ENCODE data around the gene ADAMTSL1.

Gene ADAMTSL1

DNA sequence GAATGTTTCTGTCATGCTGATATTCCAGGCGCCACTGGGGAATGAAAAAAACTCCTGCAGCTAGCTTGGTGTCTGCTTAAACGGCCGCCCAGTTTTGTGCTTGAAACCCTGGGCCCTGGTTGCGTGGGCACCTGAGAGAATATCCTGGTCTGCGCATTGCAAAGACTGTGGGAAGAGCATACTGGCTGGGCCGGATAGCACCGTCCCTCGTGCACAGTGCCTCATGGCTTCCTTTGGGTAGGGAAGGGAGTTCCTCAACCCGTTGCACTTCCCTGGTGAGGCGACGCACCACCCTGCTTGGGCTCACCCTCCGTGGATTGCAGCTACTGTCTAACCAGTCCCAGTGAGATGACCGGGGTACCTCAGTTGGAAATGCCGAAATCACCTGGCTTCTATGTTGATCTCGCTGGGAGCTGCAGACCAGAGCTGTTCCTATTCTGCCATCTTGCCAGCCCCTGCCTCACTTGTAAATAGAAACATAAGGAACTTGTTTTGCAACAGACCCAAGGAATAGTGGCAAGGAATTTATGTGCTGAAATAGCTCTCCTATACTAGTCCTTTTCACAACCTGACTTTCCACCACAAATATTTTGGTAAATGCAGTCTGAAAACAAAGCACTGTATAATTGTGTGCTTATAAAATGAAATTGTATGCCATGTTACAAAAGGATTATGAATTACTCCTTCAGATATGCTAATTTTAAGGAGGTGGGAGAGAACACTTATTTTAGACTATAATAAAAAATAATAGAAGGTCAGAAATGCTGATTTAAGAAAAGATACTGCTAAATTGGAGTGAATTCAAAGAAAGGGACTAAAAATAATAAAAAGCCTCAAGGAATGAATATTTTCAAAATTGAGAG is 90.3 kb downstream of the ADAMTSL1 start:
- DNase-seq: no peak

- DNase-seq: no peak
Measured at GRCh38 chr9:18566121-18566520, 92.2 kb downstream of the ADAMTSL1 start.

DNA sequence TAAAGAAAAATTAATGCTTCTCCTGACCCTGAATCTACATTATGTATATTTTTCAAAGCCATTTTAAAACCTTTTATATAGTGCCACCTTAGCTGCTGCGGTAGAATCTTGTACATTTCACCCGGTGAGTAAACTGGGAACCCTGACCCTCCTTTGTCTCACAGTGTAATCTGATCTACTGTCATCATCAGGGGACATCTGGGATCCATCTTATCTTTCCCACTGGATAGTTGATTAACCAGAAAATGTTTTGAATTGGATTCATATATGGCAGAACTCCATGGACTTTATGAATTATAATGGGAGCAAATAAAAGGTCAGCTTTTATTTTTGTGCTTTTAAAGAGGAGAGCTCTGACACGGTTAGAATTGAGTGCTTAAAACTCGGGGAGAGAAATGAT is 95.0 kb downstream of the ADAMTSL1 start:
- DNase-seq: no peak

DNA sequence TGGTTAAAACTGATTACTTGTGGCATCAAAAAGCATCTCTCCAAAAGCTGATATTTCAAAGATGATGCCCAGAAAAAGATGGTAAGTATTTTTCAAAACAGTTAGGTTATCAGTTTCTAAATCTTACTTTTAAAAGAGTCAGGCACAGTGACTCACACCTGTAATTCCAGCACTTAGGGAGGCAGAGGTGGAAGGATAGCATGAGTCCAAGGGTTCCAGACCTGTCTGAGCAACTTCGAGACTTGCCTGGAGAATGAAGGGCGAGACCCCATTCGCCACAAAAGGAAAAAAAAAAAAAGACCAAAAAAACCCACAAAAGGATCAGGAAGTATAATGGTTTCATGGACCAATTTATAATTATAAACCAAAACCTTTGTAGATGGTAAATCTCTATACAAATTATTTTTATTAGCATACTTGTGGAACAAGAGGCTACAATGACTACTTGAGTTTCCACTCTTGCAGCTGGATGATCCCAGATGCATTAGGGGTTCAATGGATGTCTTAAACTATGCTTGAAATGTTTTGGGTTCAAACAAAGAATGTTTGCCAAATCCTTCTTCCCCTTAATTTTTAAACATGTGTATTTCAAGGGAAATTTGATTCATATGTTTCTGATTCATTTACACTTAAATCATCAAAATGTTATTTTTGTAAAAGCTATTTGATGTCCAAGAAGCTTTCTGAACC is 96.1 kb downstream of the ADAMTSL1 start:
- no peak for DNase-seq

GRCh38 chr9:18573021-18573556 is 99.1 kb downstream of the ADAMTSL1 start:
- DNase-seq: no peak

DNA sequence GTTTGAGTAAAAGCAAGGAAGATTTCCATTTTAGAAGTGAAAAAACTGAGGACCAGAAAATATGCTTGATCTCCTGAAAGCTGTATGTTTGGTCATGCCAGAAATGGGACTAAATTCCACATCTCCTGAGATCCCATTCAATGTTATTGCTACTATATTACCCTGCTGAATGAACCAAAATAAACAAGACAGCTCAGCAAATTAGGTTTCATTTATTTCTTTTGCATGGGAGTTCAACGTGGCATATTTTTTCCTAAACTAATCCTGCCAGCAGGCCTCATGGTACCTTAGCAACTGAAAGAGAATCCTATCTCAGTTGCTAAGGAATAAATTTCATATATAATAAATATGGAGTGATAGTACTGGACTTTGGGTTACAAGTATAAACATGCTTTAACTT is 101.7 kb downstream of the ADAMTSL1 start:
- DNase-seq: no peak

GRCh38 chr9:18579536-18579935 is 105.6 kb downstream of the ADAMTSL1 start:
- DNase-seq: no peak

DNA sequence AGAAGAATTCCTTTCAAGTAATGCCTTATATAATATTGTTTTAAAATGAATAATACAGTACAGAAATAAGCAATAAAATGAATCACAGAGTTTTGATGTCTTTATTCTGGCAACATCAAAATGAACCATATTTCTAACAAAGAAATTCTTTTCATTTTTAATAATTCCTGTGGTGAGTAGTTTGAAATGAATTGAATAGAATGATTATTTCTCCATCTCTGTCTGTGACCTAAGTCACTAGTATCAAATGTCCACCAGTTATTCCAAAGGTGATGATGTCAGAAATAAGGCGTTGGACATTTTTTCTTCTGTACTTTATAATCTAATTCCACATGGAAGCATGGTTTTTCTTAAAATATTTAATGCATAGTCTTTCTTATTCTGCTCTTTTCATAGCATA is 106.2 kb downstream of the ADAMTSL1 start:
- no peak for DNase-seq

GRCh38 chr9:18585996-18586395 is 112.0 kb downstream of the ADAMTSL1 start:
- DNase-seq: no peak

DNA sequence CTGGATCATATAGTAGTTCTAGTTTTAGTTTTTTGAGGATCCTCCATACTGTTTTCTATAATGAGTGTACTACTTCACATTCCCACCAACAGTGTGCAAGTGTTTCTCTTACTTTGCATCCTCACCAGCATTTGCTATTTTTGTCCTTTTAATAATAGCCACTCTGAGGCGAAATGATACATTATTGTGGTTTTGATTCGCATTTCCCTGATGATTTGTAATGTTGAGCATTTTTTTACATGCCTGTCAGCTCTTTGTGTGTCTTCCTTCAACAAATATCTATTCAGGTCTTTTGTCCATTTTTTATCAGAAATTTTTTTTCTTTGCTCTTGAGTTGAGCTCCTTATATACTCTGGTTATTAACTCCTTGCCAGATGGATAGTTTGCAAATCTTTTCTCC is 114.0 kb downstream of the ADAMTSL1 start:
- DNase-seq: no peak

DNA sequence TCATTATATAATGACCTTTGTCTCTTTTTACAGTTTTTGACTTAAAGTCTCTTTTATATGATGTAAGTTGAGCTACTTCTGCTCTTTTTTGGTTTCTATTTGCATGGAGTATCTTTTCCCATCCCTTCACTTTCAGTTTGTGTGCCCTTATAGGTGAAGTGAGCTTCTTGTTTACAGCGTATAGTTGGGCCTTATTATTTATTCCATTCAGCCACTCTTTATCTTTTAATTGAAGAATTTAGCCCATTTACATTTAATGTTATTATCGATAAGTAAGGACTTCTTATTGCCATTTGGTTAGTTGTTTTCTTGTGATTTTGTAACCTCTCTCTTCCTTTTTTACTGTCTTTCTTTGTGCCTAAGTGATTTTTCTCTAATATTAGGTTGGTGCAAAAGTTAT is 117.3 kb downstream of the ADAMTSL1 start:
- no peak for DNase-seq

GRCh38 chr9:18594837-18595236 is 120.9 kb downstream of the ADAMTSL1 start:
- no peak for DNase-seq

GRCh38 chr9:18595597-18595996 is 121.6 kb downstream of the ADAMTSL1 start:
- DNase-seq: no peak

DNA sequence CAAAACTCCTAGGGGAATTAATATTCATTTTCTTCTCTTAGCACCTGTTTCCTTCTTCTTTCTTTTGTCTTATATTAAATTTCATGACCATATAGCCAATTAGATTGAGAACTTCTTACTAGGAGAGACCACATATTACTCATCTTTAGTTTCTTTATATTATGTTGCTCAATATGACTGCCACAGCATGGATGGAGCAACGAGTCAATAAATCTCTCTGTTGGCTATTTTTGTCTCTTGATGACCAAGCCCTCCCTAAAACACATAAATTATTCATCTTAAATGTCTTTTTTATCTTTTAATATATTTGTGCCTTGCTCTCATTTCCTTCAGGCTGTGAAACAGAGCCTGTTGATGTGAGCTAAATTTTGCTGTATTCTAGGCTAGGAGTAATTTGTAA is 123.0 kb downstream of the ADAMTSL1 start:
- DNase-seq: no peak

DNA sequence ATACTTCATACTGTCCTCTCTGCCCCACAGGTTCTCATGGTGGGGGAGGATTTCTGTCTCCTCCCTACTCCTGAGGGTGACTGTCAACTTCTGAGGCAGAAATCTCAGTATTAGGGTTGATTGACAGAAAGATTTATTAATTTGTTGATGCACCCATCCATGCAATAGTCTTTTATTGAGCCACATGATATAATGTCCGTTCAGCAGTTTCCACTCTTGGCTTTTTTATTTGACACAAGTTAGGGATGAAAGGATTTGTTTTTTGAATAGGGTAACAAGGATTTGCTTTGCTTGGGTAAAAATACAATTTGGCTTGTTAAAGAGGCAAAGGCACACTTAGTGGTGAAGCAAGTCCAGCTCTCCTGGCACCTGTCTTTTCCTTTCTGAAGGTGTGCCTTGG is 125.0 kb downstream of the ADAMTSL1 start:
- no peak for DNase-seq

- no peak for DNase-seq
Measured at GRCh38 chr9:18601026-18601425, 127.1 kb downstream of the ADAMTSL1 start.

DNA sequence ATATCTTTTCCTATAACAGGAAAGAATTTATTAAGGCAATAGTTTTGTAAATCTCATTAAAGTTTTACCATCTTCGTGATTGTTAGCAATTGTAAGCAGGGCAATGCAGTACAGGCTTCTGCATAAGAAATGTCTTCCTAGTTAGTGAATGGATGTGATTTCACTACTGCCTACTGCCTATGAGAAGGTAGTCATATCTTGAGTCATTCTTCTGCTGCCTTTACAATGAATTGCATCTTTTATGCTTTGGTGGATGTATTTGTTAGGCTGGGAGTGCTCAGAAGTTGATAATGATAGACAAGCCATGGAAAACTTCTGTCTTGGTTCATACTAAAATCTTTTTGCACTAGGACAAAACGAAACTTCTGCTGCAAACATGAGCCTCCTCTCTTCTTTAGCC is 128.0 kb downstream of the ADAMTSL1 start:
- no peak for DNase-seq

GRCh38 chr9:18604767-18605730 is 131.1 kb downstream of the ADAMTSL1 start:
- DNase-seq: no peak

- DNase-seq: no peak
Measured at GRCh38 chr9:18605766-18606180, 131.8 kb downstream of the ADAMTSL1 start.

DNA sequence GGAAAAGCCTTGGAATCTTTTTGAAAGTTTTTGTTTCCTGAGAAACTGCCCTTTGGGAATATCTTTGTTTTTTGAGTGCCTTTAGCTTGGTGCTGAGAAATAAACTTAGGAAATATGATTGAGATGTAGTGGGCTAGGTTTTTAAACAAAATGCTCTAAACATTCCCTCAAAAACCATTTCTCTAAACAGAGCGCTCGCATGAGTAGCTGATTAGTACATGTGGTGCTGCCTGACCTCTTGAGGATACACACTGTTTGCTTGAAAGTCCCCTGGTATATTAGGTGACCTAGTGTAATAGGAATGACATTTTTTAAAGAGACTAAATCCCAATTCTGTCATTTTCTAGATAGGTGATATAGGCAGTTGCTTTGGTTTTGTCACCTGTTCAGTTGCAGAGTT is 132.3 kb downstream of the ADAMTSL1 start:
- DNase-seq: no peak

- DNase-seq: no peak
Measured at GRCh38 chr9:18606846-18607245, 132.9 kb downstream of the ADAMTSL1 start.

DNA sequence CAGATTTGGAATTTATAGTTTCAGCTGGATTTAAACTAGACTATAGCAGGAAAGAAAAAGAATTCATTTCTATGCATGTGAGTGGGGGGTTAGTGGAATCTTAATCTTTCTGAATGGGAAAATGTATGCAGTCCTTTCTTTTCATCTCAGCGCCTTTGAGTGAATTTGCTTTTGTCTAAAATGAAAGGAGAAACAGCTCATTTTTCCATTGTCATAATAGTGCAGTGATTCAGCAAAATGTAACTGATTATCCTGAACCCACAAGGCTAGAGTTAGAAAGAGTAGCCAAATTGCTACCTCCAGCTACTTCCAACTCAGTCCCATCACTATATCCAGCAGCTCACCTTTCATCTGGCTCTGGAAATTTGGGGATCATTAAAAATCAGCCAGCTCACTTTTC is 134.4 kb downstream of the ADAMTSL1 start:
- DNase-seq: no peak

DNA sequence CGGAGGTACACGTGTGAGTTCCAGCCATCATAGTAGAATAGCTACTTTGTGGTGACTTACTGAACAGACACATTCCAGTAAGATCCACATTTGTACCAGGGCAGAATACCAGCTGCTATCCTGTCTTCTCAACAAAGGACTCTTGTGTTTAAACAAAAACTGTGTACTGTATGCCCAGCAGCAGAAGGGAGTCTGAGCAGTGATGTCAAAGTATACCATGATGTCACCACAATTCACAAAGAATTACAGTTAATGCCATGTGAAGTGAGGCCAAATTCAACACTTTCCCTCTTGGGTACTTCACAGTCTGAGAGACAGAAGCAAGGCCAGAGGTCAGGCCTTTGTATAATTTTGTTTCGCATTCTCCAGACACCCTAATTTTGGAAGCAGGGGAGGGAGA is 137.0 kb downstream of the ADAMTSL1 start:
- DNase-seq: no peak

Measured in effector CD4-positive, alpha-beta T cell (primary cell).